ENCODE results near the gene C11orf91. TPM values are rescaled to one million over a fixed set of nuclear protein-coding genes. Genes with fewer than 3 reads are reported as not detected.

C11orf91 gene
- total and polyA plus RNA-seq, 2 of the 4 experiments (the other 2 are of a cell fraction) = 0.10 TPM; not detected in 1

DNA sequence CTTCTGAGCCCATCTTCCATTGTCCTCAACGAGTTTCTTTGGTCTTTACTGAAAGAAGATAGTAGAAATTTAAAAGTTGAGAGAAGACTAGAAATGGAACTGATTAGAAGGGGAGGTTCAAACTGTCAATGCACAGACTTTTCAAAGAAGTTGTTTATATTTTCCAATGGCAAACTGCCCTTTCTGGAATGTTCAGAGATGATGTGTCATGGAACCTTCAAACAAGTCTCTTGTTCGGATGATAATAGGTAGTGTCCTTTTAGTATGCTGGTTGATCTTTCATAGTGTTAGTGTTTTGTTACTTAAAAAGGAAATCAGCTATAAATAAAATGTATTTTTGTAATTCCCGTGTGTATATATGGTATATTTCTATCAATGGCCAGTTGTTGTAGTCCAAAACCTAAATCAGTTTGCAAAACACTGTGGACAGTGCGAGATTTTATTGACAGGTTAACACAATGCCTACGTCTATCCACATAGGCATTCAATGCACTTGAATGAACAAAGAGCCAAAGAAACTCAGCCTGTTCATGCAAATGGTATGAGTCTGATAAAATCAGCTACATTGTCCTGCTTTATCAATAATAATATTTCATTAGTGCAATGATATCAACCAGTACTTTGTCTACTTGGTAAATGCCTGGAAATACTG is 30.9 kb downstream of the C11orf91 start:
- Histone ChIP-seq H2AK9ac (replicated peaks; ENCODE audit: low read depth, low read length, poor library complexity) (no peak overlapping the region), H4K91ac (ENCODE audit: insufficient read depth, low read depth, low read length) (peak overlapping the region; percentile 58; the same call in 1 of the 2 replicates), H3K4me1 (ENCODE audit: control insufficient read depth, insufficient read depth, low read length) (peaks cover 12% of the 10 kb centered on the region), H2BK120ac (ENCODE audit: low read depth, low read length) (peak overlapping the region; percentile 39; the same call in 1 of the 2 replicates), H3K79me1 (ENCODE audit: low read depth in 1 of 2, low read length in 2 of 2) (peaks cover 0 to 6% of the 10 kb centered on the region in 2 experiments; a peak in 1 of 4 replicates), H3K23ac (ENCODE audit: low read depth, low read length) (peak overlapping the region; percentile 70; the same call in 1 of the 2 replicates), H3K4me2 (ENCODE audit: low read depth, low read length) (no peak overlapping the region), H3K36me3 (ENCODE audit: control insufficient read depth, insufficient read depth, low read length) (no peaks in the 10 kb centered on the region), H2BK20ac (ENCODE audit: low read depth, low read length) (peak overlapping the region; percentile 80; the same call in 1 of the 2 replicates), H3K4me3 (ENCODE audit: insufficient read depth, low read depth, low read length) (no peak overlapping the region), H3K18ac (ENCODE audit: low read depth, low read length) (no peak overlapping the region), H4K5ac (ENCODE audit: low read depth, low read length) (no peak overlapping the region), H2AFZ (replicated peaks; ENCODE audit: low read length, poor library complexity) (no peak overlapping the region), H3K27ac (ENCODE audit: insufficient read depth, low read length) (no peak overlapping the region), H3K27me3 (ENCODE audit: control insufficient read depth, insufficient read depth, low read length) (no peaks in the 10 kb centered on the region), H2BK5ac (ENCODE audit: low read depth, low read length, poor library complexity, severe bottlenecking) (peak overlapping the region; percentile 10), H2AK5ac (ENCODE audit: low read depth, low read length) (peak overlapping the region; percentile 69; the same call in 1 of the 2 replicates), H3K9me3 (ENCODE audit: control insufficient read depth, insufficient read depth, low read length) (no peaks in the 10 kb centered on the region), H3K14ac (replicated peaks; ENCODE audit: low read depth, low read length) (peak overlapping the region; percentile 89), H3K9ac (ENCODE audit: low read depth, low read length) (no peak overlapping the region), H2BK15ac (ENCODE audit: low read depth, low read length) (peak overlapping the region; percentile 61; the same call in 1 of the 3 replicates), H3K56ac (ENCODE audit: extremely low read depth, insufficient read depth, low read length) (no peak overlapping the region), H3K9me1 (ENCODE audit: insufficient read depth, low read length) (peaks cover 20% of the 10 kb centered on the region), H4K20me1 (ENCODE audit: insufficient read depth, low read length) (no peaks in the 10 kb centered on the region; the same call in 1 of the 2 replicates), H3K4ac (ENCODE audit: low read depth, low read length) (peak overlapping the region; percentile 58; the same call in 1 of the 2 replicates), H4K8ac (ENCODE audit: low read depth in 2 of 2, low read length in 2 of 2) (no peak overlapping the region; a peak in 1 of 4 replicates)
- no TSS peak for BruUV-seq (replicated peaks)
- intact Hi-C loops (cut with micrococcal nuclease) = no loop called here
- POLR2A ChIA-PET (ENCODE audit: unreplicated experiment) = no interaction called here
- CTCF ChIA-PET = interaction anchor here (1.2 kb wide), 1 partner anchor 13 kb away, joined by 3 read pairs; no protein-coding TSS in a partner anchor
- DNase-seq = no peak
- whole genome bisulfite sequencing, 2 experiments (ENCODE audit: extremely low coverage in 2 of 2, insufficient read length in 1 of 2) = 60% methylated on average over 1 of the region's 5 CpGs; no CpG with 5 or more reads in 1 of the 2 experiments
- in situ Hi-C loops (cut with MboI; ENCODE audit: low sequenced_read_pairs) = no loop called here
- dilution Hi-C loops (cut with HindIII; ENCODE audit: low sequenced_read_pairs, unreplicated experiment) = no loop called here
- ATAC-seq (ENCODE audit: low read depth) = no peak
- TF ChIP-seq MAFK (IDR thresholded peaks at IDR 0.05; ENCODE audit: low read depth, low read length) (no peak), MAZ (IDR thresholded peaks at IDR 0.05; ENCODE audit: borderline replicate concordance, low read depth, low read length) (no peak), SMC3 (IDR thresholded peaks at IDR 0.05; ENCODE audit: low read depth, low read length) (no peak), NFE2L2 (IDR thresholded peaks at IDR 0.05; ENCODE audit: low read depth, low read length) (no peak), MXI1 (IDR thresholded peaks at IDR 0.05; ENCODE audit: borderline replicate concordance, low read depth, low read length) (no peak), RFX5 (IDR thresholded peaks at IDR 0.05; ENCODE audit: low read depth, low read length) (no peak), CEBPB (IDR thresholded peaks at IDR 0.05; ENCODE audit: low read depth, low read length) (no peak), BHLHE40 (IDR thresholded peaks at IDR 0.05; ENCODE audit: low read depth, low read length) (no peak), RCOR1 (IDR thresholded peaks at IDR 0.05; ENCODE audit: insufficient replicate concordance, low read length) (no peak), POLR2A (IDR thresholded peaks at IDR 0.05; ENCODE audit: low read depth, low read length) (no peak), FOS (IDR thresholded peaks at IDR 0.05; ENCODE audit: low read depth, low read length) (no peak), RAD21 (IDR thresholded peaks at IDR 0.05; ENCODE audit: low read length) (no peak), CHD1 (IDR thresholded peaks at IDR 0.05; ENCODE audit: low read depth, low read length) (no peak)
- TF ChIP-seq, protein P1, sequence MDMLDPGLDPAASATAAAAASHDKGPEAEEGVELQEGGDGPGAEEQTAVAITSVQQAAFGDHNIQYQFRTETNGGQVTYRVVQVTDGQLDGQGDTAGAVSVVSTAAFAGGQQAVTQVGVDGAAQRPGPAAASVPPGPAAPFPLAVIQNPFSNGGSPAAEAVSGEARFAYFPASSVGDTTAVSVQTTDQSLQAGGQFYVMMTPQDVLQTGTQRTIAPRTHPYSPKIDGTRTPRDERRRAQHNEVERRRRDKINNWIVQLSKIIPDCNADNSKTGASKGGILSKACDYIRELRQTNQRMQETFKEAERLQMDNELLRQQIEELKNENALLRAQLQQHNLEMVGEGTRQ (IDR thresholded peaks at IDR 0.05; ENCODE audit: low read depth, low read length) = no peak
- TF ChIP-seq, protein P2, sequence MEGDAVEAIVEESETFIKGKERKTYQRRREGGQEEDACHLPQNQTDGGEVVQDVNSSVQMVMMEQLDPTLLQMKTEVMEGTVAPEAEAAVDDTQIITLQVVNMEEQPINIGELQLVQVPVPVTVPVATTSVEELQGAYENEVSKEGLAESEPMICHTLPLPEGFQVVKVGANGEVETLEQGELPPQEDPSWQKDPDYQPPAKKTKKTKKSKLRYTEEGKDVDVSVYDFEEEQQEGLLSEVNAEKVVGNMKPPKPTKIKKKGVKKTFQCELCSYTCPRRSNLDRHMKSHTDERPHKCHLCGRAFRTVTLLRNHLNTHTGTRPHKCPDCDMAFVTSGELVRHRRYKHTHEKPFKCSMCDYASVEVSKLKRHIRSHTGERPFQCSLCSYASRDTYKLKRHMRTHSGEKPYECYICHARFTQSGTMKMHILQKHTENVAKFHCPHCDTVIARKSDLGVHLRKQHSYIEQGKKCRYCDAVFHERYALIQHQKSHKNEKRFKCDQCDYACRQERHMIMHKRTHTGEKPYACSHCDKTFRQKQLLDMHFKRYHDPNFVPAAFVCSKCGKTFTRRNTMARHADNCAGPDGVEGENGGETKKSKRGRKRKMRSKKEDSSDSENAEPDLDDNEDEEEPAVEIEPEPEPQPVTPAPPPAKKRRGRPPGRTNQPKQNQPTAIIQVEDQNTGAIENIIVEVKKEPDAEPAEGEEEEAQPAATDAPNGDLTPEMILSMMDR (conservative IDR thresholded peaks at IDR 0.05; ENCODE audit: low read depth, low read length) = no peak

All from IMR-90 (cell line).